Astrocyte (in vitro differentiated cells and primary cell): ENCODE results near the gene MYH10.

ENCODE experiments used
- CTCF ChIP-seq: IDR thresholded peaks from 2 replicates; pipeline ENCODE4 v1.5.1; 2011; ENCODE audit warnings: low read depth, mild to moderate bottlenecking, inconsistent platforms, low read length, moderate library complexity; ENCODE audit not compliant: insufficient read depth
- EZH2 ChIP-seq: IDR thresholded peaks from 2 replicates; pipeline ENCODE4 v1.6.1; 2012; ENCODE audit warnings: mild to moderate bottlenecking, low read length, inconsistent platforms; ENCODE audit not compliant: insufficient read depth

- no peak for TF ChIP-seq CTCF
- no peak for TF ChIP-seq EZH2
These were observed 153.4 kb downstream of the MYH10 start for GRCh38 chr17:8477171-8477570.
